HG02642 (cell line): ENCODE data around the gene MAPK7.

Source experiments
- ATAC-seq: cut with Tn5 transposase; IDR thresholded peaks from one replicate; pipeline ENCODE4 v1.9.1; 2021; ENCODE audit warnings: mild to moderate bottlenecking; ENCODE audit not compliant: unreplicated experiment, poor library complexity

Gene MAPK7

GRCh38 chr17:19378416-19379360 lies at the start of gene MAPK7:
Gene MAPK7, plus strand, starts transcription at chr17:19378498. Its CDS starts 403 bp downstream, at chr17:19378901.
- ATAC-seq, result peak; percentile 13

- no peak for ATAC-seq
Observed at GRCh38 chr17:19329136-19329535, 49.2 kb upstream of the MAPK7 start.

GRCh38 chr17:19329839-19330238 lies 48.5 kb upstream of the MAPK7 start:
- no peak for ATAC-seq

GRCh38 chr17:19330271-19330670 lies 48.0 kb upstream of the MAPK7 start:
- ATAC-seq, result no peak

GRCh38 chr17:19331134-19331533 lies 47.2 kb upstream of the MAPK7 start:
- ATAC-seq, result no peak

GRCh38 chr17:19331543-19332245 lies 46.6 kb upstream of the MAPK7 start:
- ATAC-seq, result no peak

GRCh38 chr17:19332371-19333131 lies 45.7 kb upstream of the MAPK7 start:
- ATAC-seq, result no peak

- ATAC-seq, result no peak
Observed at GRCh38 chr17:19333132-19333440, 45.2 kb upstream of the MAPK7 start.

GRCh38 chr17:19333736-19334290 lies 44.5 kb upstream of the MAPK7 start:
- ATAC-seq, result no peak

- no peak for ATAC-seq
Observed at GRCh38 chr17:19334331-19334730, 44.0 kb upstream of the MAPK7 start.

GRCh38 chr17:19335951-19336631 lies 42.2 kb upstream of the MAPK7 start:
- ATAC-seq, result no peak

- no peak for ATAC-seq
Observed at GRCh38 chr17:19336938-19337711, 41.2 kb upstream of the MAPK7 start.

- ATAC-seq, result no peak
Observed at GRCh38 chr17:19337712-19338023, 40.6 kb upstream of the MAPK7 start.

- ATAC-seq, result peak; percentile 62
Observed at GRCh38 chr17:19338031-19338990, 40.0 kb upstream of the MAPK7 start.

- no peak for ATAC-seq
Observed at GRCh38 chr17:19339341-19339815, 38.9 kb upstream of the MAPK7 start.

- ATAC-seq, result no peak
Observed at GRCh38 chr17:19341211-19341631, 37.1 kb upstream of the MAPK7 start.

GRCh38 chr17:19341641-19342610 lies 36.4 kb upstream of the MAPK7 start:
- no peak for ATAC-seq
